HepG2 (cell line): ENCODE data around the gene NFYC. TPM values are rescaled to one million over a fixed set of nuclear protein-coding genes. Genes with fewer than 3 reads are reported as not detected.

Experiments used
- ATAC-seq: fragments of 200-7000 bp; cut with Tn5 transposase; 3 replicates; pipeline ENCODE4 v1.9.1; 2020; ENCODE audit warnings: mild to moderate bottlenecking, moderate library complexity
- BruUV-seq: library from RNA; stranded (reverse); fragments of 400-500 nt; replicated peaks from 2 replicates; lab custom pipeline; 2021; lab: Mats Ljungman, UMichigan
- CTCF ChIA-PET: fragments of 300-600 bp; formaldehyde crosslinking; extraction: SDS; loops from one replicate; lab custom pipeline; 2021; ENCODE audit warnings: low total read pairs, inconsistent platforms, low intra/inter-chr PET ratio; lab: Yijun Ruan, JAX
- POLR2A ChIA-PET: fragments of 350-600 bp; sonication (Branson Sonifier 250); formaldehyde crosslinking; loops from one replicate; lab custom pipeline; 2020; ENCODE audit warnings: antibody characterized with exemption, inconsistent platforms; lab: Yijun Ruan, JAX
- DNase-seq: peaks from one replicate; pipeline ENCODE4 v3.0.0-alpha.2; 2015; ENCODE audit warnings: low spot score
- FAIRE-seq: peaks from 3 replicates; lab custom pipeline; 2011; peaks lifted over from hg19 to GRCh38; lab: Jason Lieb, UNC
- H2AFZ ChIP-seq: one replicate; pipeline ENCODE4 v1.6.1; 2011; ENCODE audit warnings: low read length, inconsistent platforms
- H3K27ac ChIP-seq: fragments of 300-600 bp; 3 replicates; pipeline ENCODE4 v1.8.0; 2011; ENCODE audit warnings: mixed run types, mild to moderate bottlenecking, mixed read lengths, low read length, inconsistent platforms; ENCODE audit not compliant: insufficient read depth; ENCODE audit errors: extremely low read length
- H3K27me3 ChIP-seq, 2 experiments: fragments of 200-600 bp in 1 of 2; 2 replicates in 1 of 2; 3 replicates in 1 of 2; pipeline versions ENCODE4 v1.6.0 to v1.8.0; 2011; ENCODE audit warnings: low read length in 2 of 2, mild to moderate bottlenecking in 2 of 2, moderate library complexity in 2 of 2, inconsistent platforms in 1 of 2; ENCODE audit not compliant: insufficient read depth in 2 of 2, control insufficient read depth in 1 of 2
- H3K36me3 ChIP-seq, 2 experiments: fragments of 200-600 bp in 1 of 2; replicated peaks in 1 of 2; 2 replicates in 1 of 2; 3 replicates in 1 of 2; pipeline versions ENCODE4 v1.5.1 to v1.8.0; 2011; ENCODE audit warnings: low read length in 2 of 2, inconsistent platforms in 1 of 2; ENCODE audit not compliant: insufficient read depth in 2 of 2, control insufficient read depth in 1 of 2
- H3K4me1 ChIP-seq: 2 replicates; pipeline ENCODE4 v1.5.1; 2012; ENCODE audit warnings: low read length, inconsistent platforms; ENCODE audit not compliant: insufficient read depth
- H3K4me2 ChIP-seq: 2 replicates; pipeline ENCODE4 v1.6.0; 2011; ENCODE audit warnings: low read depth, low read length, inconsistent platforms
- H3K4me3 ChIP-seq, 3 experiments: fragments of 200-600 bp in 1 of 3; sonication (generic), shearing (Covaris generic) in 1 of 3; replicated peaks in 1 of 3; 2 replicates each; pipeline ENCODE4 v1.5.1; 2011 to 2016; ENCODE audit warnings: low read length in 3 of 3, inconsistent platforms in 2 of 3, low read depth in 2 of 3, mild to moderate bottlenecking in 2 of 3, control low read depth in 1 of 3, mixed read lengths in 1 of 3; ENCODE audit not compliant: insufficient read depth in 1 of 3
- H3K79me2 ChIP-seq: one replicate; pipeline ENCODE4 v1.6.1; 2011; ENCODE audit warnings: low read length, inconsistent platforms; ENCODE audit not compliant: insufficient read depth
- H3K9ac ChIP-seq: 2 replicates; pipeline ENCODE4 v1.6.0; 2011; ENCODE audit warnings: mild to moderate bottlenecking, low read depth, low read length, inconsistent platforms; ENCODE audit not compliant: insufficient read depth
- H3K9me3 ChIP-seq: 2 replicates; pipeline ENCODE4 v1.5.1; 2012; ENCODE audit warnings: mild to moderate bottlenecking, low read length
- H4K20me1 ChIP-seq: 2 replicates; pipeline ENCODE4 v1.6.0; 2011; ENCODE audit warnings: inconsistent platforms, mild to moderate bottlenecking, low read length, moderate library complexity; ENCODE audit not compliant: insufficient read depth
- GABPB1 ChIP-seq: IDR thresholded peaks from 2 replicates; pipeline ENCODE4 v1.6.1; 2016; ENCODE audit warnings: mild to moderate bottlenecking, missing genetic modification reagents, moderate library complexity, missing compliant biosample characterization
- GPN1 ChIP-seq: sonication (generic); formaldehyde crosslinking; IDR thresholded peaks from 2 replicates; pipeline ENCODE4 v1.5.1; 2020; ENCODE audit warnings: missing genetic modification reagents, borderline replicate concordance
- HNRNPH1 ChIP-seq: fragments of 200-400 bp; formaldehyde crosslinking; optimal IDR thresholded peaks from 2 replicates; pipeline ENCODE3; 2017; ENCODE audit warnings: mild to moderate bottlenecking, low read depth, low read length
- HNRNPL ChIP-seq: fragments of 200-400 bp; formaldehyde crosslinking; IDR thresholded peaks from 2 replicates; pipeline ENCODE4 v1.6.1; 2017; ENCODE audit warnings: mild to moderate bottlenecking, low read depth, low read length
- IKZF1 ChIP-seq: fragments of 450-650 bp; IDR thresholded peaks from 2 replicates; pipeline ENCODE4 v1.7.1; 2016
- KDM6A ChIP-seq: IDR thresholded peaks from 2 replicates; pipeline ENCODE4 v1.6.1; 2016; ENCODE audit warnings: low read depth
- MBD4 ChIP-seq: IDR thresholded peaks from 2 replicates; pipeline ENCODE4 v1.6.1; 2012; ENCODE audit warnings: low read length, inconsistent platforms, borderline replicate concordance
- SMARCE1 ChIP-seq: fragments of 450-650 bp; IDR thresholded peaks from 2 replicates; pipeline ENCODE4 v1.6.1; 2017; ENCODE audit warnings: borderline replicate concordance
- TEAD3 ChIP-seq: optimal IDR thresholded peaks from 2 replicates; pipeline ENCODE3; 2016; ENCODE audit warnings: borderline replicate concordance
- ZNF501 ChIP-seq: sonication (generic); formaldehyde crosslinking; IDR thresholded peaks from 2 replicates; pipeline ENCODE4 v1.5.1; 2020; ENCODE audit warnings: mild to moderate bottlenecking, moderate library complexity, missing genetic modification reagents
- ZNF724P ChIP-seq: sonication (generic); formaldehyde crosslinking; IDR thresholded peaks from 2 replicates; pipeline ENCODE4 v1.8.0; 2022; ENCODE audit warnings: missing genetic modification reagents, borderline replicate concordance
- ZNF766 ChIP-seq: sonication (generic); formaldehyde crosslinking; IDR thresholded peaks from 2 replicates; pipeline ENCODE4 v1.5.0; 2020; ENCODE audit warnings: missing genetic modification reagents, borderline replicate concordance
- ZNF781 ChIP-seq: sonication (generic); formaldehyde crosslinking; IDR thresholded peaks from 2 replicates; pipeline ENCODE4 v1.5.1; 2020; ENCODE audit warnings: borderline replicate concordance, mild to moderate bottlenecking, missing genetic modification reagents; ENCODE audit errors: not compliant biosample characterization
- WGBS: methylation state at CpG from one replicate; pipeline ENCODE4 v1.1.6; 2017; ENCODE audit warnings: low lambda C conversion rate; 5-methylcytosine and 5-hydroxymethylcytosine counted together
- in situ Hi-C: cut with HindIII; loops from 2 replicates; pipeline ENCODE4 v1.10.0; 2017; ENCODE audit warnings: low pct_unique_long_range_greater_than_20kb; ENCODE audit not compliant: extremely low pct_ligation_motif_present
- intact Hi-C: fragments of 100-400 bp; cut with micrococcal nuclease; formaldehyde crosslinking; loops from one replicate; pipeline ENCODE4 v1.10.0; 2022; ENCODE audit not compliant: unreplicated experiment
- polyA plus RNA-seq, 8 experiments: library from polyadenylated mRNA; depleted of rRNA in 3 of 8; stranded (reverse) in 7 of 8; unstranded in 1 of 8; fragments of >200 nt; fragmentation: Illumina TruSeq in 4 of 8; extraction: Trizol in 4 of 8; gene quantifications; 2 replicates each; pipeline versions ENCODE4 v1.2.1 to v1.2.3, GENCODE V29; 2011 to 2016; ENCODE audit warnings: low read depth in 4 of 8, missing spikeins in 1 of 8, mixed read lengths in 1 of 8; ENCODE audit not compliant: insufficient read depth in 1 of 8
- total RNA-seq, 5 experiments: library from RNA; depleted of rRNA; stranded (reverse); fragments of >200 nt; fragmentation: Illumina TruSeq; extraction: Trizol; gene quantifications; 2 replicates each; pipeline ENCODE4 v1.2.3, GENCODE V29; 2016; ENCODE audit warnings: low read depth in 1 of 5
- TF ChIP-seq, protein P1 (sequence below): sonication (generic); formaldehyde crosslinking; IDR thresholded peaks from 2 replicates; pipeline ENCODE4 v1.5.0; 2020; ENCODE audit warnings: missing genetic modification reagents
- TF ChIP-seq, protein P2 (sequence below), 2 experiments: sonication (generic) in 1 of 2; formaldehyde crosslinking in 1 of 2; IDR thresholded peaks; 2 replicates each; pipeline versions ENCODE4 v1.4.0 to v1.6.1; 2018 to 2020; ENCODE audit warnings: missing genetic modification reagents in 2 of 2, borderline replicate concordance in 1 of 2, low read depth in 1 of 2, mild to moderate bottlenecking in 1 of 2, missing biosample characterization in 1 of 2
- TF ChIP-seq, protein P3 (sequence below): IDR thresholded peaks from 2 replicates; pipeline ENCODE4 v1.6.1; 2016; ENCODE audit warnings: control low read depth
- TF ChIP-seq, protein P4 (sequence below): sonication (generic); formaldehyde crosslinking; IDR thresholded peaks from 2 replicates; pipeline ENCODE4 v1.5.1; 2020; ENCODE audit warnings: missing genetic modification reagents, mild to moderate bottlenecking, borderline replicate concordance
- TF ChIP-seq, protein P5 (sequence below): sonication (generic); formaldehyde crosslinking; IDR thresholded peaks from 2 replicates; pipeline ENCODE4 v1.4.0; 2020; ENCODE audit warnings: missing genetic modification reagents, low read depth, mild to moderate bottlenecking, borderline replicate concordance

Gene NFYC
- total and polyA plus RNA-seq, 2 of the 13 experiments (the other 11 are each of a cell fraction or from before 2014, with no cell fraction given) = 33.9 to 73.7 TPM

DNA sequence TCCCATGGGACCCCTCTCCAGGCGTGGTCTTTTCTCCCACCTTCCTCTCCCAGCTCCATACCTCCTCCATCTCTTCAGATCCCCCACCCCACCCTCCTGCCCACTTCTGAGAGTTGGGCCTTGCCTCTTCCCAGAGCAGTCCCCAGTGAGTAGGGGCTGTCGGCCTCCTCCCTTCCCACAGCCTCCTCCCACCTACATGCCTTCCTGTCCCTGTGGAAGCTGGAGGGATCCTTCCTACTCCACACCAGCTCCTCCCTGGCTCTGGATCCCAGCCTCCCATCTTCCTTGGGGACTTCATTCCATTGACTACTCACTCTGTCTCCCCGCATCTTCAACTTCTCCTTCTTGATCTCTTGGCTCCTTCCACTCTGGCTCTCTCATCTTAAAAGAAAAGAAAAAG lies 116.9 kb downstream of the NFYC start (continued):
- no peak for TF ChIP-seq ZNF501

DNA sequence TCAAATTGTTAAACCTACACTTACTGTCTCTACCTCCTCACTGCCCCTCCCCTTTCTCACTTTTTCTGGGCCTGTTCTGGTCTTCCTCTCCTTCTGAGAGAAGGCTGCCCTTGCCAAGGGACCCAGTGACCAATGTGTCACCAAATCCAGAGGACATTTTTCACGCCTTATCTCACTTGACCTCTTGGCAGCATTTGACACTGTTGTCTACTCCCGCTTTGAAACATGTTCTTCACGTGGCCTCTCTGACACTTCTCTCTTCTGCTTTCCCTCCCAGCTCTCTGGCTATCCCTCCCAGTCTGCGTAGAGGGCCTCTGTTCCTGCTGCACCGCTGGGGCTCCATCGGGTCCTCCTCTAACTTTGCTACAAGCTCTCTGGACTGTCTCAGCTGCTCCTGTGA lies 117.4 kb downstream of the NFYC start:
- Histone ChIP-seq H3K4me3 (no peak overlapping the region), H3K4me1 (no peaks in the 10 kb centered on the region), H4K20me1 (no peaks in the 10 kb centered on the region), H3K36me3 (no peaks in the 10 kb centered on the region), H3K27ac (no peak overlapping the region), H3K9me3 (no peaks in the 10 kb centered on the region), H3K4me2 (no peak overlapping the region), H3K9ac (no peak overlapping the region), H2AFZ (no peak overlapping the region), H3K27me3 (peaks cover 0 to 41% of the 10 kb centered on the region in 2 experiments; a peak in 3 of 5 replicates), H3K79me2 (no peaks in the 10 kb centered on the region)
- ChIA-PET CTCF (no interaction called here), POLR2A (no interaction called here)
- in situ Hi-C loops = no loop called here
- WGBS = 7% methylated on average over 6 of the region's 6 CpGs
- ATAC-seq (no peak), FAIRE-seq (no peak), DNase-seq (no peak)
- intact Hi-C loops = no loop called here
- BruUV-seq = no TSS peak
- TF ChIP-seq HNRNPH1 (no peak), IKZF1 (no peak), HNRNPL (no peak), ZNF781 (no peak), GPN1 (CRISPR knock-in tag) (no peak), SMARCE1 (no peak), ZNF766 (no peak), TEAD3 (CRISPR knock-in tag) (no peak), MBD4 (no peak), KDM6A (CRISPR knock-in tag) (no peak), GABPB1 (CRISPR knock-in tag) (no peak), ZNF724P (CRISPR knock-in tag) (no peak)
- TF ChIP-seq, protein P1, sequence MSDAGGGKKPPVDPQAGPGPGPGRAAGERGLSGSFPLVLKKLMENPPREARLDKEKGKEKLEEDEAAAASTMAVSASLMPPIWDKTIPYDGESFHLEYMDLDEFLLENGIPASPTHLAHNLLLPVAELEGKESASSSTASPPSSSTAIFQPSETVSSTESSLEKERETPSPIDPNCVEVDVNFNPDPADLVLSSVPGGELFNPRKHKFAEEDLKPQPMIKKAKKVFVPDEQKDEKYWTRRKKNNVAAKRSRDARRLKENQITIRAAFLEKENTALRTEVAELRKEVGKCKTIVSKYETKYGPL (CRISPR knock-in tag) = no peak
- TF ChIP-seq, protein P2, sequence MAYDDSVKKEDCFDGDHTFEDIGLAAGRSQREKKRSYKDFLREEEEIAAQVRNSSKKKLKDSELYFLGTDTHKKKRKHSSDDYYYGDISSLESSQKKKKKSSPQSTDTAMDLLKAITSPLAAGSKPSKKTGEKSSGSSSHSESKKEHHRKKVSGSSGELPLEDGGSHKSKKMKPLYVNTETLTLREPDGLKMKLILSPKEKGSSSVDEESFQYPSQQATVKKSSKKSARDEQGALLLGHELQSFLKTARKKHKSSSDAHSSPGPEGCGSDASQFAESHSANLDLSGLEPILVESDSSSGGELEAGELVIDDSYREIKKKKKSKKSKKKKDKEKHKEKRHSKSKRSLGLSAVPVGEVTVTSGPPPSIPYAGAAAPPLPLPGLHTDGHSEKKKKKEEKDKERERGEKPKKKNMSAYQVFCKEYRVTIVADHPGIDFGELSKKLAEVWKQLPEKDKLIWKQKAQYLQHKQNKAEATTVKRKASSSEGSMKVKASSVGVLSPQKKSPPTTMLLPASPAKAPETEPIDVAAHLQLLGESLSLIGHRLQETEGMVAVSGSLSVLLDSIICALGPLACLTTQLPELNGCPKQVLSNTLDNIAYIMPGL (CRISPR knock-in tag; IDR thresholded peaks at IDR 0.05; ENCODE audit: borderline replicate concordance in 1 of 2, low read depth in 1 of 2) = no peak
- TF ChIP-seq, protein P3, sequence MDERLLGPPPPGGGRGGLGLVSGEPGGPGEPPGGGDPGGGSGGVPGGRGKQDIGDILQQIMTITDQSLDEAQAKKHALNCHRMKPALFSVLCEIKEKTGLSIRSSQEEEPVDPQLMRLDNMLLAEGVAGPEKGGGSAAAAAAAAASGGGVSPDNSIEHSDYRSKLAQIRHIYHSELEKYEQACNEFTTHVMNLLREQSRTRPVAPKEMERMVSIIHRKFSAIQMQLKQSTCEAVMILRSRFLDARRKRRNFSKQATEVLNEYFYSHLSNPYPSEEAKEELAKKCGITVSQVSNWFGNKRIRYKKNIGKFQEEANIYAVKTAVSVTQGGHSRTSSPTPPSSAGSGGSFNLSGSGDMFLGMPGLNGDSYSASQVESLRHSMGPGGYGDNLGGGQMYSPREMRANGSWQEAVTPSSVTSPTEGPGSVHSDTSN = no peak
- TF ChIP-seq, protein P4, sequence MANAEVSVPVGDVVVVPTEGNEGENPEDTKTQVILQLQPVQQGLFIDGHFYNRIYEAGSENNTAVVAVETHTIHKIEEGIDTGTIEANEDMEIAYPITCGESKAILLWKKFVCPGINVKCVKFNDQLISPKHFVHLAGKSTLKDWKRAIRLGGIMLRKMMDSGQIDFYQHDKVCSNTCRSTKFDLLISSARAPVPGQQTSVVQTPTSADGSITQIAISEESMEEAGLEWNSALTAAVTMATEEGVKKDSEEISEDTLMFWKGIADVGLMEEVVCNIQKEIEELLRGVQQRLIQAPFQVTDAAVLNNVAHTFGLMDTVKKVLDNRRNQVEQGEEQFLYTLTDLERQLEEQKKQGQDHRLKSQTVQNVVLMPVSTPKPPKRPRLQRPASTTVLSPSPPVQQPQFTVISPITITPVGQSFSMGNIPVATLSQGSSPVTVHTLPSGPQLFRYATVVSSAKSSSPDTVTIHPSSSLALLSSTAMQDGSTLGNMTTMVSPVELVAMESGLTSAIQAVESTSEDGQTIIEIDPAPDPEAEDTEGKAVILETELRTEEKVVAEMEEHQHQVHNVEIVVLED = no peak
- TF ChIP-seq, protein P5, sequence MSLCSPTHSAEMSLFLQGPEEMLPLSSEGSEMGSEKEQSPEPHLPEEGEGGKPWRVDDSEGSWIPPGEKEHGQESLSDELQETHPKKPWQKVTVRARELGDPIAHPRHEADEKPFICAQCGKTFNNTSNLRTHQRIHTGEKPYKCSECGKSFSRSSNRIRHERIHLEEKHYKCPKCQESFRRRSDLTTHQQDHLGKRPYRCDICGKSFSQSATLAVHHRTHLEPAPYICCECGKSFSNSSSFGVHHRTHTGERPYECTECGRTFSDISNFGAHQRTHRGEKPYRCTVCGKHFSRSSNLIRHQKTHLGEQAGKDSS = no peak
